Activated CD8-positive, alpha-beta memory T cell treated with anti-CD3 and anti-CD28 coated beads, Interleukin-2, amount 50 U/mL, for 24 hours (primary cell): Measurements from ENCODE around the gene ZNF598.

Experiments
- DNase-seq: peaks from one replicate; pipeline ENCODE4 v3.0.0-alpha.2; 2020; ENCODE audit errors: extremely low read depth

The ZNF598 gene

GRCh38 chr16:2008009-2008526 is 1.6 kb downstream of the ZNF598 start:
- no peak for DNase-seq

GRCh38 chr16:2007081-2007836 is 2.4 kb downstream of the ZNF598 start:
- DNase-seq = no peak

- no peak for DNase-seq
These were observed 3.3 kb downstream of the ZNF598 start for GRCh38 chr16:2006317-2006716.

GRCh38 chr16:2005646-2006045 is 4.0 kb downstream of the ZNF598 start:
- DNase-seq = no peak

- DNase-seq = no peak
These were observed 4.7 kb downstream of the ZNF598 start for GRCh38 chr16:2004795-2005517.

GRCh38 chr16:2003827-2004641 is 5.6 kb downstream of the ZNF598 start:
- peak; percentile 63 for DNase-seq

GRCh38 chr16:2003231-2003826 is 6.3 kb downstream of the ZNF598 start:
- DNase-seq = no peak

GRCh38 chr16:2002406-2003230 is 7.0 kb downstream of the ZNF598 start:
- DNase-seq = no peak

- DNase-seq = no peak
These were observed 7.9 kb downstream of the ZNF598 start for GRCh38 chr16:2001456-2002355.

- no peak for DNase-seq
These were observed 8.6 kb downstream of the ZNF598 start for GRCh38 chr16:2001035-2001434.

GRCh38 chr16:1999866-2000514 is 9.6 kb downstream of the ZNF598 start:
- DNase-seq = no peak

GRCh38 chr16:1998852-1999801 is 10.5 kb downstream of the ZNF598 start:
- no peak for DNase-seq

- no peak for DNase-seq
These were observed 11.2 kb downstream of the ZNF598 start for GRCh38 chr16:1998360-1998835.

GRCh38 chr16:1997494-1998359 is 11.9 kb downstream of the ZNF598 start:
- DNase-seq = no peak

GRCh38 chr16:1993731-1994131 is 15.9 kb downstream of the ZNF598 start:
- no peak for DNase-seq

- no peak for DNase-seq
These were observed 16.8 kb downstream of the ZNF598 start for GRCh38 chr16:1992704-1993317.
